Cardiac septum (tissue), 1 donor: ENCODE results near the gene CDX2. TPM values are rescaled to one million over a fixed set of nuclear protein-coding genes. Genes with fewer than 3 reads are reported as not detected.
A peak's percentile ranks its signal among the peaks of the same experiment; 100 is the strongest.
"Not testable (repeated sequence)": the region's sequence is repeated elsewhere in the genome, so short reads cannot be mapped to it uniquely, and the experiment has no call there.

Experiments
- DNase-seq: peaks from one replicate; pipeline ENCODE4 v3.0.0-alpha.2; 2020; ENCODE audit warnings: low spot score
- intact Hi-C: fragments of 100-400 bp; cut with DNase I; formaldehyde crosslinking; loops from one replicate; pipeline ENCODE4 v1.14.0; 2022
- long read RNA-seq: library from polyadenylated mRNA; unstranded; transcript quantifications from one replicate; pipeline ENCODE4 v2.0.0, GENCODE V29; 2021
- total RNA-seq: library from RNA; stranded (reverse); fragmentation: NEBNext Ultra II Directional; extraction: Animal tissue kit (Norgen Biotek cat#: 25700); gene quantifications from one replicate; pipeline ENCODE4 v1.2.1, GENCODE V29; 2021
- donor health status: DM: no; HTN: no; CAD: no.

The CDX2 gene, protein sequence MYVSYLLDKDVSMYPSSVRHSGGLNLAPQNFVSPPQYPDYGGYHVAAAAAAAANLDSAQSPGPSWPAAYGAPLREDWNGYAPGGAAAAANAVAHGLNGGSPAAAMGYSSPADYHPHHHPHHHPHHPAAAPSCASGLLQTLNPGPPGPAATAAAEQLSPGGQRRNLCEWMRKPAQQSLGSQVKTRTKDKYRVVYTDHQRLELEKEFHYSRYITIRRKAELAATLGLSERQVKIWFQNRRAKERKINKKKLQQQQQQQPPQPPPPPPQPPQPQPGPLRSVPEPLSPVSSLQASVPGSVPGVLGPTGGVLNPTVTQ
- total RNA-seq: not detected
- long read RNA-seq: 0 reads

DNA sequence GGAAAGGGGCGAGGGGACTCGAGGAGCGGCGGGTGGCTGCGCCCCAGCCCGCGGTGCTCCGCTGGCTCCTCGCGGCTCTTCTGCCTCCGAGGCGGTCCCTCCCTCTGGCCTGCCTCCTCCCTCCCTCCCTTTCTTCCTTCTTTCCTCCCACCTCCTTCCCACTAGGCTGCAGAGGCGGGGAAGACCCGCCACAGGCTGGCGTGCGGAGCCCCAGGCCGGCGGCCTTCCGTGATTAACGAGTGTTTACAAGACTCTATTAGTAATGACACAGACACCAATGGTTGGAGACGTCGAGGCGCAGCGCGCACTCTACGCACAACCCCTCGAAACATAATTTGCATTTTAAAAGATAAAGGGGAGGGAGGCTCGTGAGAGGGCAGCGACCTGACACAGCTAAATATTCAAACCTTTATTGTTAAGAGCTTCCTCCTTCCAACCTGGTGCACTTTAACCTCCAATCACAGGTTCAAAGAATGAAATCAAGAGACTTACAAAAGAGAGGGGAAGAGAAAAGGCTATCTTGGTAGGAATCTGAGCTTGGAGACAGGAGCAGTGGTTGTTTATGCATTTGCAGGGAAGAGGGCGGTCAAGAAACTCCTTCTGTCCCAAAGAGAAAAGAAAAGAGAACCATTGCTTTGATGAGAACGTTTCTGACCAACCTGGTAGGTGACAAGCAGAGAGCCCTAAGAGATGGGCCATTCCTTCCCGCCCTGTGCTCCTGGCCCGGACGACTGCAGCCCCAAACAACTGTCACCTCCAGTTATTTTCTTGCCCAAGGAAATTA is at the start of gene CDX2:
TSS of gene CDX2 (minus strand) at position 234 of the 784 bp plus-strand sequence. CDS start 309 bp downstream, outside the sequence.
- DNase-seq: no peak
- intact Hi-C loops: no loop called here

DNA sequence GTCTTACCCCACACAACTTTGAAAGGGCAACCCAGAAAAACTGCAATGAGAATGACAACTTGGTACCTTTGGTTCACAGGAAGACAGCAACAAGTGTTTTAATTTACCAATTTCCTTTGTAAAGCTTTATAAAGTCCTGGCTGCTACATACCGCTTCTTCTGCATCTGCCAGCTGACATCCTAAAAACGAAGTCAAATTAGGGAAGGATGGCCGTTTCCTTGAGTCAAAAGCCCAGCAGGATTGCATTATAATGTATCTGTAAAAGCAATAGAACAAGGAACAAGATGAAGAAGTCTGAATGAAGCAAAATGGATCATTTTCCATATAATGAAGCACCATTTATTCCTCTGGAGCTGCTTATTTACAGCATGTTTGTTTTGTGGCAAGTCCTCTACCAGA is 45.2 kb upstream of the CDX2 start:
- intact Hi-C loops: no loop called here
- no peak for DNase-seq

DNA sequence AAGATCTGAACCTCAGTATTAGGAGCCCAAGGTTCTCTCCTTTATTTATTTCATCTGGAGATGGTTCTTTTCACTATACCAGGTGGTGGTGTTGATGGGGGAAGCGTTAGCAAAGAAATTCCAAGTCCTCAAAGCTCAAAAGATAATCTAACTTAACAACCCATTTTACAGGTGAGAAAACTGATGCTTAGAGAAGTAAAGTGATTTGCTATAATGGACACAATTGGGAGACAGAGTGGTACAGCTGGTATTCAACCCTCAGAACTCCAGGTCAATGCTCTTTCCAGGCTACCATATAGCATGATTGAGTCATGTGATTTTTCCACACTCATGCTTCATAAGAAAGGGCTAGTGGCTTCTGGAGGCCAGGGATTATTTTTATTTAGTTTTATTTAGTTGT is 44.4 kb upstream of the CDX2 start:
- DNase-seq: no peak
- intact Hi-C loops: no loop called here

DNA sequence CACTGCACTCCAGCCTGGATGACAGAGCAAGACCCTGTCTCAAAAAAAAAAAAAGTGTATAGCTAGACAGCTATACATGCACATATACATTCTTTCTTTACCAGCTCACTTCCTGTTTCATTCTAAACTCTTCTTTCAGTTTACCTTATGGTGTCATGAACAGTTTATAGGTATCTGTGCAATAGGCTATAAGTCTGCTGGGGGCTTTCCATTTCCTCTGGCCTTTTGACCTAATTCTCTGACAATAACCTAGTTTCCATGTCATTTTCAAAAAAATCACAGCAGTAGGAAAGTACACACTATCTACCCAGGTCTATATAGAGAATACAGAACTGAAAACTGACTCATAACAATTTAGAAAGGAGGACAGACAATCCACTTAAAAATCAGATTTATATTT is 43.8 kb upstream of the CDX2 start:
- no peak for DNase-seq
- intact Hi-C loops: no loop called here

DNA sequence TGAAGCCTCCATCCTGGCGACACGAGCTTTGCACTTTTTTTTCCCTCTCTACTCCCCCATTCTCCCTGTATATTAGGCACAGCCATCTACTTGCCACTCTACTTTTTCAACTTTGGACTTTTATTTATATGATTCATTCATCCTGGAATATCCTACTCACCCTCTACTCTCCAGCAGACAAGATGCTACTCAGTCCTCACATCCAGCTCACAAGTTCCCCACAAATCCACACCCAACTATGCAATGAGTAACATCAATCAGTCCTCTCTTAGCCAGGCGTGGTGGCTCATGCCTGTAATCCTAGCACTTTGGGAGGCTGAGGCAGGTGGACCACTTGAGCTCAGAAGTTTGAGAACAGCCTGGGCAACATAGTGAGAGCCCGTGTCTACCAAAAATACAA is 43.3 kb upstream of the CDX2 start:
- intact Hi-C loops: no loop called here
- no peak for DNase-seq

DNA sequence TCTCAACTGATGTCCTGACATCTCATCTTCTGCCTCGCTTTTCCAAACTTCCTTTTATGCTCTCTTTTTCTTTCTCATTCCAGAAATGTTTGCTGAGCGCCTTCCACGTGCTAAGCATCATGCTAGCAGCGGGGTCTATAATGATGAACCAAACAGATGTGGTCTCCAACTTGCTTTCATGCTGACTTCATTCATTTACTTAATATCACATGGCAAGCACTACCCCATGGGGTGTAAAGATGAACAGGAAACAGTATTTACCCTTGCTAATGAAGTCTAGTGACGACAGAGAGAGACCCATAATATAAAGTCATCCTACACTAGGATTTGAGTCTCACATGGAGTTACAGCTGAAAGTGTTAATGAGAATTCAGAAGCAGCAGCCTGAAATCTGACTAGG is 40.9 kb upstream of the CDX2 start:
- DNase-seq: no peak
- intact Hi-C loops: no loop called here

DNA sequence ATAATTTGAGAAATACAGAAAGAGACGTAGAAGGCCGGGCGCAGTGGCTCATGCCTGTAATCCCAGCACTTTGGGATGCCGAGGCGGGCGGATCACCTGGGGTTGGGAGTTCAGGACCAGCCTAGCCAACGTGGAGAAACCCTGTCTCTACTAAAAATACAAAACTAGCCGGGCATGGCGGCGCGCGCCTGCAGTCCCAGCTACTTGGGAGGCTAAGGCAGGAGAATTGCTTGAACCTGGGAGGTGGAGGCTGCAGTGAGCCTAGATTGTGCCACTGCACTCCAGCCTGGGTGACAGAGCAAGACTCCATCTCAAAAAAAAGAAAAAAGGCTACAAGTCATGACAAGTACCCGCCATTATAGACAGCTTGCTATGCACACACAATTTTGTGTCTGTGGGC is 35.9 kb upstream of the CDX2 start:
- intact Hi-C loops, DNase-seq: not testable (repeated sequence)

DNA sequence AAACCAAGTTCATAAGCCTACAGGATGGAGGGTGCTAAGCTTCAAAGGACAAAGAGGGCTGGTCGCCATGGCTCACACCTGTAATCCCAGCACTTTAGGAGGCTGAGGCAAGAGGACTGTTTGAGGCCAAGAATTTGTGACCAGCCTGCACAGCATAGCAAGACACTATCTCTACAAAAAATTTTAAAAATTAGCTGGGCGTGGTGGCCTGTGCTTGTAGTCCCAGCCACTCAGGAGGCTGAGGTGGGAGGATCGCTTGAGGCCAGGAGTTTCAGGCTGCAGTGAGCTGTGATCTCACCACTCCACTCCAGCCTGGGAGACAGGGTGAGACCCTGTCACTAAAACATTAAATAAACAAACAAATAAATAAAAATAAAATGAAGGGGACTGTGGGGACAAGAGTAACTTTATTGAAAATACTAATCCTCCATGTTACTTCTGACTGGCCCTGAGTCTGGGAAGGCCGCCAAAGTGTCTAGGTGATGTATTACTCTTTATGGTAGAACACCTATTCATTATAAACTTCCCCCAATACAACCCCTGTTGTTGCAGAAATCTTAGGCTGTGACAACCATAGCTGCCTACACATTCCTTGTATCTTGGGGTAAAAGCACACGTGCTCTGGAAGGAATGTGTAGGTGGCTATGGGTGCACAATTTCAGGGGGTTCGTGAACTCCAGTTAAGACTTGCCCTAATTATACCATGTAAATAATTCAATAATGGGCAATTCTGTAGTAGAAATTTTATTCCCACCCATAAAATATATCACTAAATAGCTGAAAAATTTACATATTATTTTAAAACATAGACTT is 34.0 kb upstream of the CDX2 start:
- intact Hi-C loops: no loop called here
- DNase-seq: no peak

DNA sequence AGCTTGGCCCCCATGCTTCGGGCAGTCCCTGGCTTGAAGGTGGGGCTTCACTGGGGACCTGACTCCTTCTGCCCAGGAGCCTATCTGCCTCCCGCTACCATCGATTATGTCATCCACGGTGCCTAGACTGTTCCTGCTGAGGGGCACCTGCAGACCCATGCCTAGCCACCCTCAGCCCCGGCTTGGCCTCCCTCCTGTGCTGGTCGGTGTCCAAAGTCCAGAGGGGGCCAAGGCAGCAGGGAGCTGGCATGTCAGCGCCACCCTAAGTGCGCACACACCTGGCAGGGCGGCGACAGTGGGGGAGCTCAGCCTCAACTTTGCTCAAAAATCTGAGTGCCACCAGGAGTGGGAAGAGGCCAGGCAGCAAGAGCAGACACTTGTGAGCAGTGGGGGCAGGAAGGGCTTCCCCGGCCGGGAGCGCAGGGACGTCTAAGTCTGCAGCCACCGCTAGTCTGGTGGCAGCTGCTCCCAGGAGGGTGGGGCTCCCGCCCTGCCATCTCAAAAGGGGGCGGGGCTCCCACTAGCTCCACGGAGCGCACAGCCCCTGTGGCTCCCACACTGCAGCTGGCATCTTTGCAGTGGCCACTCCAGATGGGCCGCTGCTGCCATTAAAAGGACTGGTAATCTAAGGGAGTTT is 32.8 kb upstream of the CDX2 start:
- intact Hi-C loops: no loop called here
- no peak for DNase-seq

DNA sequence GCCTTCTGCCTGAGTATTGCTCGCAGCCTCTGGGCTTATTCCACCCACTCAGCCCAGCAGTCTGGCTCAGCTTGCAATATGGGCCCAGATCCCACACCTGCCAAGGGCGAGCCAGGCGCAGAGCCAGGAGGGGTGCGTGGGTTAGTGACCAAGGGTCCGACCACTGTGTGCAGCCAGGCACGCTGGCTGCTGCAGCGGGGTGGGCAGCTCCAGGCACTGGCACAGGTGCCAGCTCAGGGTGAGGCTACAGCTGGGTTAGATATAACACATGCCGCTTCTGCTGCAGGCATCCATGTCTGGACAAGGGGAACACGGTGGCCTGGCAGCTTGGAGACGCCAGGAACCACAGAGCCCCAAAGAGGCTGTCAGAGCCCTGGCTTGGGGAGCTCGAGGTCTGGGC is 31.9 kb upstream of the CDX2 start:
- intact Hi-C loops: no loop called here

DNA sequence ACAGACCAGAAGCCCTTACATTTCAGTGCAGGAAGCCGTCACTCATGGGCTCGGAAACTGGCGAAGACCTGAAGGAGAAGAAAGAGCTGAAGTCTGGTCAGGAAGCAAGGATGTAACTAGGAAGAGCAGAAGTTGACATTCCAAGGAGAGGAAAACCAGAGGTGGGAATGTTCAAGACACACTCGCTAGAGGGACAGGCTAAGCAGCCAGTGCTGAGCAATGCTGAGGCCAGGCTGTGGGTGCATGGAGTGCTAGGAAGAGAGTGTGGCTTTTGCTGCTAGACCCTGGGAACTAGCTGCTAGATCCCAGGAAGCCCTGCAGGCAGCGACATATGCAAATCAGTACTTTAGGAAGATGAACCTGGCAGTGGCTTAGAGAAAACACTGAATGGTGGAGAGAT is 31.5 kb upstream of the CDX2 start:
- intact Hi-C loops: no loop called here

More for the DNA sequence above, 31.9 kb upstream of the CDX2 start:
- no peak for DNase-seq

DNA sequence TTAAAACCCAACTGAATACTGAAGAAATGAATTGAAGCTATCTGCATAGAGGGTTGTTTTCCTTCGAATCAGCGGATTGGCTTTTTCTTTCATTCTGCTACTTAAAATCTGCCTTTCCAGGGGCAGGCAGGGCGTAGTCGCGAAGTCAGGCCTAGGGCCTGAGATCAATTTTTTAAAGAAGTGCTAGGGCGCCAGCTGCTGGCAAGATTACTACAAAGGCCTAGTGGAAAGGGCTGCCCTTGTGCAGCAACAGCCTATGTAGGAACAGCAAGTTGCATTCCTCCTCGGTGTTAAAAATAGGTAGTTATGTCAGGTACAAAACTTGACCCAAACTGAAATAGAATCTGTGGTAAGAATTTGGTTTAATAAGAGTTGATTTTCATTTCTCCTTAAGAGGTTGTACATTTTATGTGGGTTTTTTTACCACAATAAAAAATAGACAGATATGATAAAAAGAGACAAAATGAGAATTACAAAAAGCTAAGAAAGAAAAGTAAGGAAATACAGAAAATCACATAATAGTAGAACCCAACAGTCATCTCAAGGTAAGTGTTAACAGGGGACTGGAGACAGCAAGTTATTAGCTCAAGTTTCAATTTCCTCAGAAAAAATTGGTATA is 28.9 kb upstream of the CDX2 start:
- intact Hi-C loops: no loop called here
- DNase-seq: no peak

More for the DNA sequence above, 31.5 kb upstream of the CDX2 start:
- no peak for DNase-seq

DNA sequence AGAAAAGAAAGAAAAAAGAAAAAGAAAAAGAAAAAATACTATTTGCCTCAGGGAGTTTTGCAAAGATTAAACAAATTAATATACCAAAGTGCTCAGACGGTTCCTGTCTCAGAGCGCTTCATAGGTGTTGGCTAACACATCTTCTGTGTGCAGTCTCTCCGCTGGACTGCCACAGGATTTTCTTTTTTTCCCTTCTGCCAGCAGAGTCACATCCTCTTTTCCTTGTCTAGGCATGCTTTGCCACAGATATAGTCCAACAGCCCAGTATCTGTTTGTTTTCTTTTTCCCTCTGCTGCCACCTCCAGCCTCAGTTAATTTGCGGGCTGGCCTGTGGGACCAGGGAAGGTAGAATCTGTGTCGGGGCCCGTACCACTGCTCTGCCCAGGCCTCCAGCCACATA is 22.8 kb upstream of the CDX2 start:
- DNase-seq: no peak
- intact Hi-C loops: no loop called here

DNA sequence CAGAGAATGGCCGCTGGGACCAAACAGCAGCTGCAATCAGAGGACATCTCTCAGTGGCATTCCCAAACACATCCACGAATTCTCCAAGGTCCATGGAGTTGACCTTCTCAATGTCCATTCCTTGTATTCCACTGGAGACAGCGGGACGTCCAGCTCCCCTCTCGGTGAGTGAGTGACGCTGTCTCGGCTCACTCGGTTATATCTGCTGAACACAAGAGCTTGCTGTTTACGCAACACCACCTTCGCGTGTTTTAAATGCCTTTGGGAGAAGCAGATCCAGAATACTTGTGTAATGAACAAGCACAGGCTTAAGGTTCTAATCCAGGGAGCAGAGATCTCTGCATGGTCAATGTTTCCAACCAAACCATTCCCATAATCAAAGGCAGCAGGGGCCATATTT is 19.4 kb upstream of the CDX2 start, which contains the start of gene URAD:
TSS of gene URAD (minus strand) at position 174 of the 400 bp plus-strand sequence. CDS start at position 118, 56 bp downstream.
- intact Hi-C loops: loop anchor here (10.0 kb wide), 1 partner anchor 1004 kb away; no protein-coding TSS in a partner anchor

DNA sequence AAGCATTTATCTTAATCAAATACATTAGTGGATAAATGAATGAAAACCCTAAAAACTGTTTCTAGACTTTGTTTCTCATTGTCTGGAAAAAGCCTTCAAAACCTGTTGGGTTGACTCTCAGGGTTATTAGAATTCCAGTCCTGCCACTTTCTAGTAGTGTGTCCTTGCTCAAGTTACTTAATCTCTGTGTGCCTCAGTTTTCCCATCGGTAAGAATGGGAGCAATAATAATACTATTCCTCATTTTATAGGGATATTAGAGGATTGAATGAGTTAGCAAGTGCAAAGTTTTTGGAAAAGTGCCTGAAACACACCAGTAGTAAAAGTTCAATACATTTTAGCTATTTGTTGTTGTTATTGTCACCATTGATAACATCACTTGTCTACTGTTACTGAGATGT is 16.5 kb upstream of the CDX2 start:
- DNase-seq: no peak
- intact Hi-C loops: loop anchor here (10.0 kb wide), 1 partner anchor 1001 kb away; no protein-coding TSS in a partner anchor

More for the DNA sequence above, 19.4 kb upstream of the CDX2 start, which contains the start of gene URAD:
- no peak for DNase-seq

DNA sequence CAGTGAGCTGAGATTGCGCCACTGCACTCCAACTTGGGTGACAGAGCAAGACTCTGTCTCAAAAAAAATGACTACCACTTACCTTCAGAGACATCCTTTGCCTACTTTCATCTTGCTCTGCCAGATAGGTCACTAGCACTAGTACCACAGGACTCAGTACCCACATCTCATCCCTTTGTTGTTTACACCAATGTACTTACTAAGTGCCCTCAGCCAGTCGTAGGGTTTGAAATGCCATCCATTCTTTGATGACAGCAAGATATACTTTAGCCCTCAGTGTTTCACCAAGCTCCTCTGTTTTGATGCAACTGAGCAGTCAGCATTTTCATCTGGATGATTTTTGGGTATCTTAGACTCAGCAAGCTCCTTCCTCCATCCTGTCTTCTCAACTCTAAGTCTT is 13.2 kb upstream of the CDX2 start:
- DNase-seq: no peak
- intact Hi-C loops: loop anchor here (5.0 to 10.0 kb wide), 2 partner anchors 620 to 998 kb away; no protein-coding TSS in a partner anchor

DNA sequence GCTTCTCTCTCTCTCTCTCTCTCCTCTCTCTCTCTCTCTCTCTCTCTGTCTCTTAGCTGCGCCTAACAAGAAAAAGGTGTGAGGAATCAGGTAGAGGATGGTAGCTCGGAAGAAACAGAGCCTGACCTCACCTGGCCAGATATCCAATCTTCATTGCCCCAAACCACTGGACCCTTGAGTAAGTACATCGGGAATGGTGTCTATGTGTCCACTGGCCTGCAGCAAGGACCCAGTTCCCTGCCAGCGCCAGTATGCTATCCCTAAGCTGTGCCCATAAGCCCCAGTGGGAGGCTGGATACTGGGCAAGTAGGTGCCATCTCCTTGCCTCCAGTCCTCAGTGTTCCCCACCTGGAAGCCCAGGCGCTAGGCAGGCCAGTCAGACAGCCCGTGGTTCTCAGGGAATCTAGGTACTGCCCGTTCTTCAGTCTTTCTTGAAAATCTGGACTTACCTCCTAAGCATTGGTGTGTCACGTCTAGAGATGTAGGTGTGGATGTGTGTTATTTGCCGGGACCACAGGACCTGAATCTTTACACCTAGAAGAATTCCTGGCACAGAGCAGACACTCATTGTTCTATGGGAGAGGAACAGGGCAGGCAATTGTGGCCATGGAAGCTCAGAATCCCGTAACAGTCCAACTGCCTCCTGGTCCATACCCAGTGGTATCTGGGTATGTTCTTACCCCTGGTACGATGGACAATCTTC is 12.0 kb upstream of the CDX2 start:
- intact Hi-C loops: loop anchor here (5.0 to 10.0 kb wide), 2 partner anchors 619 to 996 kb away; no protein-coding TSS in a partner anchor
- DNase-seq: peak; percentile 29
